Keratinocyte (primary cell): Measurements from ENCODE around the gene C16orf86.

Experiments used
- CTCF ChIP-seq, 3 experiments: IDR thresholded peaks in 1 of 3; conservative IDR thresholded peaks in 1 of 3; optimal IDR thresholded peaks in 1 of 3; 2 replicates in 2 of 3; 3 replicates in 1 of 3; pipeline versions ENCODE3 to v1.5.1; 2011; ENCODE audit warnings: low read length in 3 of 3, mild to moderate bottlenecking in 3 of 3, moderate library complexity in 2 of 3, control low read depth in 1 of 3, inconsistent platforms in 1 of 3; ENCODE audit not compliant: insufficient read depth in 2 of 3; ENCODE audit errors: extremely low read depth in 1 of 3
- EZH2 ChIP-seq: IDR thresholded peaks from one replicate; pipeline ENCODE4 v1.6.1; 2012; ENCODE audit warnings: inconsistent platforms, mild to moderate bottlenecking, low read length, moderate library complexity

GRCh38 chr16:67656344-67657016 is 10.1 kb upstream of the C16orf86 start:
- TF ChIP-seq CTCF (optimal IDR thresholded peaks at IDR 0.05 in 1 of 3, IDR thresholded peaks at IDR 0.05 in 1 of 3, conservative IDR thresholded peaks at IDR 0.05 in 1 of 3; ENCODE audit: extremely low read depth in 1 of 3, insufficient read depth in 2 of 3, low read length in 3 of 3) (no peak), EZH2 (no peak)
